Measurements from ENCODE around the gene GPC3. TPM values are rescaled to one million over a fixed set of nuclear protein-coding genes. Genes with fewer than 3 reads are reported as not detected.
A peak's percentile ranks its signal among the peaks of the same experiment; 100 is the strongest.

GPC3 gene
- total RNA-seq, 1 experiment from 2014 or later = 0.24 TPM

- ChIA-PET CTCF (interaction anchor here (1.1 kb wide), 1 partner anchor 221 kb away, joined by 3 read pairs; no protein-coding TSS in a partner anchor), POLR2A (ENCODE audit: low non-redundant PET) (no interaction called here)
- DNase-seq (ENCODE audit: low spot score) = peak; percentile 48
- H3K9me3 ChIP-seq (ENCODE audit: low read depth, low read length, poor library complexity, severe bottlenecking) = no peaks in the 10 kb centered on the region
- H3K27ac ChIP-seq (ENCODE audit: low read depth, low read length, poor library complexity, severe bottlenecking) = no peak overlapping the region
- intact Hi-C loops (cut with micrococcal nuclease; ENCODE audit: unreplicated experiment) = no loop called here
- BruUV-seq (replicated peaks) = no TSS peak
- H3K27me3 ChIP-seq (replicated peaks; ENCODE audit: insufficient read depth, low read depth, low read length, poor library complexity) = no peaks in the 10 kb centered on the region
- TF ChIP-seq EZH2 (IDR thresholded peaks at IDR 0.05; ENCODE audit: borderline replicate concordance, low read depth, low read length, poor library complexity, severe bottlenecking) = no peak
- TF ChIP-seq CTCF (conservative IDR thresholded peaks at IDR 0.05; ENCODE audit: low read depth, low read length) = no peak
- no peak overlapping the region for H3K4me3 ChIP-seq (ENCODE audit: low read depth, low read length, poor library complexity, severe bottlenecking)
- no peaks in the 10 kb centered on the region for H3K36me3 ChIP-seq (ENCODE audit: insufficient read depth, low read length, poor library complexity, severe bottlenecking)
- no peaks in the 10 kb centered on the region for H3K4me1 ChIP-seq (ENCODE audit: insufficient read depth, low read length, poor library complexity, severe bottlenecking)
These were observed 28.1 kb upstream of the GPC3 start for GRCh38 chrX:134013524-134013923.

DNA sequence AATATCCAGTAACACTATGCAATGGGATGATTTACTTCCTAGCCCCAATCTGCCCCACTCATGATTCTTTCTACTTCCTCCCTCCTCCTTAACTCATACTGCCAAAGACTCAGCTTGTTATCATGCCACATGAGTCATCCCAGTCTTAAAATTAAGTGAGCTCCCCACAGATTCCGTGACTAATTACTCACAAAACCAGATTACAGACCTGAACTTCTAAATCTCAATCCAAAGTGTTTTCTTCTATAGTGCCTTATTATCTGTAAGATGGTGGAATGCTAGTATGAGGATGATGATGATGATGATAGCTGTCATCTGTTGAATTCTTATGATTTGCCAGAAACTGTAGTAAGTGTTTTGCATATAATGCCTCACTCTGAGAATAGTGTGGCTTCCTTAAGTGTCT lies 27.7 kb upstream of the GPC3 start:
- Histone ChIP-seq H3K27me3 (replicated peaks; ENCODE audit: insufficient read depth, low read depth, low read length, poor library complexity) (no peaks in the 10 kb centered on the region), H3K27ac (ENCODE audit: low read depth, low read length, poor library complexity, severe bottlenecking) (no peak overlapping the region), H3K4me3 (ENCODE audit: low read depth, low read length, poor library complexity, severe bottlenecking) (no peak overlapping the region), H3K9me3 (ENCODE audit: low read depth, low read length, poor library complexity, severe bottlenecking) (no peaks in the 10 kb centered on the region), H3K36me3 (ENCODE audit: insufficient read depth, low read length, poor library complexity, severe bottlenecking) (no peaks in the 10 kb centered on the region), H3K4me1 (ENCODE audit: insufficient read depth, low read length, poor library complexity, severe bottlenecking) (no peaks in the 10 kb centered on the region)
- peak; percentile 64 for DNase-seq (ENCODE audit: low spot score)
- POLR2A ChIA-PET (ENCODE audit: low non-redundant PET) = no interaction called here
- BruUV-seq (replicated peaks) = no TSS peak
- CTCF ChIA-PET = interaction anchor here (1.1 kb wide), 1 partner anchor 220 kb away, joined by 3 read pairs; no protein-coding TSS in a partner anchor
- intact Hi-C loops (cut with micrococcal nuclease; ENCODE audit: unreplicated experiment) = no loop called here
- TF ChIP-seq CTCF (conservative IDR thresholded peaks at IDR 0.05; ENCODE audit: low read depth, low read length) (no peak), EZH2 (IDR thresholded peaks at IDR 0.05; ENCODE audit: borderline replicate concordance, low read depth, low read length, poor library complexity, severe bottlenecking) (no peak)

DNA sequence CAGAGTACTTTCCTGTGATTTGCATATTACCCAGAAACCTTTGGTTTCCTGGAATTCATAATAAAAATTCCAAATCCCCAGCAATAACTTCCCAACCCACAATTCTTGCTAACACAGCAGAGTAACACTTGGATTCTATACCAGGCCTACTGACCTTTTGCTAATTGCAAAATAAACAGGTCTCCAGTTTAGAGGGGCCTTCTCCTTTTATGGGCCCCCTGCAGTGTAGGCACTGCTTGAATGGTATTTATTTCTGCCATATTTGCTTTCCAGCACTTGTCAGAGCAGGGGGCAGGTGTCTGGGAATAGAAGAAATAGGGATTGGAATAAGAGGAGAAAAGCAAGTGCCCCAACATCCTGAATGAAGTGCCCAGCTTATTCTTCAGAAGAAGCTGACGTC lies 25.3 kb upstream of the GPC3 start:
- no peaks in the 10 kb centered on the region for H3K9me3 ChIP-seq (ENCODE audit: low read depth, low read length, poor library complexity, severe bottlenecking)
- H3K27me3 ChIP-seq (replicated peaks; ENCODE audit: insufficient read depth, low read depth, low read length, poor library complexity) = no peaks in the 10 kb centered on the region
- no peak for TF ChIP-seq CTCF (conservative IDR thresholded peaks at IDR 0.05; ENCODE audit: low read depth, low read length)
- TF ChIP-seq EZH2 (IDR thresholded peaks at IDR 0.05; ENCODE audit: borderline replicate concordance, low read depth, low read length, poor library complexity, severe bottlenecking) = no peak
- no peak overlapping the region for H3K4me3 ChIP-seq (ENCODE audit: low read depth, low read length, poor library complexity, severe bottlenecking)
- intact Hi-C loops (cut with micrococcal nuclease; ENCODE audit: unreplicated experiment) = no loop called here
- ChIA-PET POLR2A (ENCODE audit: low non-redundant PET) (no interaction called here), CTCF (no interaction called here)
- no peaks in the 10 kb centered on the region for H3K4me1 ChIP-seq (ENCODE audit: insufficient read depth, low read length, poor library complexity, severe bottlenecking)
- H3K27ac ChIP-seq (ENCODE audit: low read depth, low read length, poor library complexity, severe bottlenecking) = no peak overlapping the region
- H3K36me3 ChIP-seq (ENCODE audit: insufficient read depth, low read length, poor library complexity, severe bottlenecking) = no peaks in the 10 kb centered on the region
- BruUV-seq (replicated peaks) = no TSS peak
- no peak for DNase-seq (ENCODE audit: low spot score)
